ENCODE measurements around the gene TNNT3. TPM values are rescaled to one million over a fixed set of nuclear protein-coding genes. Genes with fewer than 3 reads are reported as not detected.
A peak's percentile ranks its signal among the peaks of the same experiment; 100 is the strongest.
"Not testable (repeated sequence)": the region's sequence is repeated elsewhere in the genome, so short reads cannot be mapped to it uniquely, and the experiment has no call there.

TNNT3 gene
- total RNA-seq, result 3.2 TPM

DNA sequence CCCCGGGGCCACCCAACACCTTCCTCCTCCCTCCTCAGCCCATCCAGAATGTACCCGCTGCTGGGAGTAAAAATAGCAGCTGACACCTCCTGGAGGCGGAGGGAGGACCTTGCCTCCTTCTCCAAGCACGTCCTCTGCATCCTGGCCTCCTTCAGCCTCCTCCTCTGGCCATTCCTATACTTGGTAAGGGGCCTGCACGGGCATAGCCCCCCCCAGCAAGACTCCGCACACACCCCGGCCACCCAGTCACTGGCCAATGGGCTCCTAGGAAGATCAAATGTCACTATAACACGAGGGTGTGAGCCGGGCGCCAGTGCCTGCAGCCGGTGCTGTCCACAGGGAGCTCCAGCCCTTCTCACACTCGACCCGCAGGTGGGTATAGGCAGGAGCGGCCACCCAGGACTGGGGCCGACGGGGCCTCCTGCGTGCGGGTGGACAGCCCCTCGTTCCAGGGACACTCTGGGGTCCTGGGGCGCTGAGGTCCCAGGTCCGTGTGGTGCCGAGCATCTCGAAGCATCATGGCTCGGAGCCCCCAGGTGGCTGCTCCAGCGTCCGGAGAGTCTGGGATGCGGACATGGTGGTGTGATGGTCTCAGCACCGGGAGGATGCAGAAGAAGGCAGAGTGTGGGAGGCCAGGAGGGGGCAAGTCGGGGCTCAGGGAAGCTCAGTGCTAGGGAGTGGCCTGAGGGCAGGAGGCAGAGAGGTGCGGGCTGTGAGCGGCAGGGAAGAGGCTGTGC lies at the start of gene TNNT3:
TSS of gene TNNT3 (plus strand) at position 313 of the 737 bp plus-strand sequence. CDS start 3,172 bp downstream, outside the sequence.
- DNase-seq (ENCODE audit: low read depth in 2 of 3, low spot score in 2 of 3), result no peak

DNA sequence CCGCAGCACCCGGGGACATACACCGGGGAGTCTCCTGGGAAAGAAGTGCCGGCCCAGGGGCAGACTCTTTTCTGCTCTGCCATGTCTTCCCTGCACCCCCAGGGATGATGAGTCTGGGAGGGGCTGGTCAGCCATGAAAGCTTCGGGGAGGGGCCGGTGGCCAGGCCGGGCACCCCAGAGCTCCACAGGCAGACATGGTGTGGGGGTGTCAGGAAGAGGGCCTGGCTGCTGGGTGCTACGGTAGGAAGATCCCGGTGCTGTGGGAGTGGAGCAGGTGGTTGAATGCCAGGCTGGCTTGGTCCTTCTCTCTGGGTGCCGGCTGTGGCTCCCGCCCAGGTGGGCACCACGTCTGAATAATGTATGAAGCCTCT lies 49.2 kb upstream of the TNNT3 start:
- no peak for DNase-seq (ENCODE audit: low read depth in 2 of 3, low spot score in 2 of 3)

DNA sequence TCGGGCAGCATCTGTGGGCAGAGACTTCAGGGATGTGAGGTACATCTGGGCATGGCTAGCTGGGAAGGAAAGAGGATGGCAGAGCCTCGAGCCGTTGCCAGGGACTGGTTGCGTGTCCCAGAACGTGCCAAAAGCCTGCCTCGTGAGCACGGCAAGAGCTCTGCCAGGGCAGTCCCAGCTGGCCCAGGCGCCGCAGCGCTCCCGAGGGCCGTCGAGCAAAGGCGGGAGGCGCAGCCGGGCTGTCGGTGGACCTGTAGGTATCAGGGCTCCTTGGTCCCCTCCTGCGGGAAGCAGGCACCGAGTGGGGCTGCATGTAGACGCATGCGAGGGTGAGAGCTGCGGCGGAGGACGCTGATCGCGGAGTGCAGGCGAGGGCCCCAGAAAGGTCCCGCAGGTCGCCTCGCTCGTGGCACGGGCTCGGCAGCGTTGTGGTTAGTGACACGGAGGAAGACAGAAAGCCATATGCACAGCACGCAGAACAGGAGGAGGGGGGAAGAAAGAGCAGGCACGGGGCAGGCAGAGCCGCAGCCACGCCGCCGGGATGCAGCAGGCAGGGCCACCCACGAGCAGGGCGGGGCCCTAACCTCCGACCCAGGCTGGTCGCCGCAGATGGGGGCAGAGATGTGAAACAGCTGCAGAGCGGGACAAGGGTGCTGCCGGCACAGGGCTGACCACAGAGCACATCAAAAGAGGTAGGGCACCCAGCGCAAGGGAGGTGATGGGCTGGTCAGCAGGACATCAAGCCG lies 48.6 kb upstream of the TNNT3 start:
- no peak for DNase-seq (ENCODE audit: low read depth in 2 of 3, low spot score in 2 of 3)

DNA sequence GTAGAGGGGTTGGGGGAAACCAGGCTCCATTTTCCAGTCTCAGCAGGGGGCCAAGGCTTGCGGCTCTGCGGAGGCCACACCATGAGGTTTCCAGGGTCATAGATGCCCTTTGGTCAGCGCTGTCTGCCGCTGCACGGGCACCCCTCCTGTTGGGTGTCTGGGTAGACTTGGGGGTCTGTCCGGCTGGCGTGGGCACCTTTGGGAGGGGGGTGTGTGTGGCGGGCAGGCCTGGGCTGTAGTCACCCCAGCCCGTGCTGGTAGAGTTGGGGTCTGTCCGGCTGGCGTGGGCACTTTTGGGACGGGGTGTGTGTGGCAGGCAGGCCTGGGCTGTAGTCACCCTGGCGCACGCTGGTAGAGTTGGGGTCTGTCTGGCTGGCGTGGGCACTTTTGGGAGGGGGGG lies 48.0 kb upstream of the TNNT3 start:
- DNase-seq (ENCODE audit: low read depth in 2 of 3, low spot score in 2 of 3), result no peak

DNA sequence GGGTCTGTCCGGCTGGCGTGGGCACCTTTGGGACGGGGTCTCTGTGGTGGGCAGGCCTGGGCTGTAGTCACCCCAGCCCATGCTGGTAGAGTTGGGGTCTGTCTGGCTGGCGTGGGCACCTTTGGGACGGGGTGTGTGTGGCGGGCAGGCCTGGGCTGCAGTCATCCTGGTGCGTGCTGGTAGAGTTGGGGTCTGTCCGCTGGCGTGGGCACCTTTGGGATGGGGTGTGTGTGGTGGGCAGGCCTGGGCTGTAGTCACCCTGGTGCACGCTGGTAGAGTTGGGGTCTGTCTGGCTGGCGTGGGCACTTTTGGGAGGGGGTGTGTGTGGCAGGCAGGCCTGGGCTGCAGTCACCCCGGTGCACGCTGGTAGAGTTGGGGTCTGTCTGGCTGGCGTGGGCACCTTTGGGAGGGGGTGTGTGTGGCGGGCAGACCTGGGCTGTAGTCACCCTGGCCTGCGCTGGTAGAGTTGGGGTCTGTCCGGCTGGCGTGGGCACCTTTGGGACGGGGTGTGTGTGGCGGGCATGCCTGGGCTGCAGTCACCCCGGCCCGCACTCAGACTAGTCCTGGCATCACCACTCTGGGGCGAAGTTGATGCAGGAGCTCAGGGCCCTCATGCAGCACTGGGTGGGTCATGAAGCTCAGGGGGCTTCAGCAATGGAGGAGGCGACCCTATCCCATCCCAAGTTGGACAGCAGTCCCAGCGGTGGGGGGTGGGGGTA lies 47.1 kb upstream of the TNNT3 start:
- no peak for DNase-seq (ENCODE audit: low read depth in 2 of 3, low spot score in 2 of 3)

DNA sequence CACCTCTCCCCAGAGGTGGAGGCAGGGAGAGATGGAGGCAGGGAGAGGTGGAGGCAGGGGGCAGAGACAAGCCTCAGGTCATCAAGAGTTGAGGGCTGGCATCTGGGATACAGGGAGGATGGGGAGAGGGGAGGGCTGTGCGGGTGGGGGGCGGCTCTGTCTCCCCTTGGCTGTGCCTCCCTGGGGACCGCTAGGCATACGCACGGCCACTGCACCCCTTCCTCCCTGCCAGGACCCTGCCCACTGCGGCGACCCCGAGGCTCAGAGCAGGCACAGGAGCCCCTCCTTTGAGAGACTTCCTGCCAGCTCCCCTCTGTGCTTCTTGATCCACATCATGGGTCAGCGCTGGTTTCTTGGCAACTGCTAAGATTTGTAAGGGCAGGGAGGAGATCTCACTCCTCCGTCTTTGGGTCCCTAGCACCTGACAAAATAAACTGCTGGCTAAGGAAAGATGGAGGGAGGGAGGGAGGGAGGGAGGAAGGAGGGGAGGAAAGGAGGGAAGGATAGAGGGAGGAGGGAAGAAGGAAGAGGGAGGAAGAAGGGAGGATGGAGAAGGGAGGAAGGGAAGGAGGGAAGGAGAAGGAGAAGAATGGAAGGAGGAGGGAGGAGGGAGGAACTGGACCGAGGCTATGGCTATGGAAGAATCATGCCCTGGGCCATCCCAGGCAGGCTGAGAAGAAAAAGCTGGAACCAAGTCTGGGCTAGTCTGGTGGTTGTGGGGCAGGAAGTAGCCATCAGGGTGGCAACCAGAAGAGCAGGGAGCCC lies 46.3 kb upstream of the TNNT3 start:
- no peak for DNase-seq (ENCODE audit: low read depth in 2 of 3, low spot score in 2 of 3)

DNA sequence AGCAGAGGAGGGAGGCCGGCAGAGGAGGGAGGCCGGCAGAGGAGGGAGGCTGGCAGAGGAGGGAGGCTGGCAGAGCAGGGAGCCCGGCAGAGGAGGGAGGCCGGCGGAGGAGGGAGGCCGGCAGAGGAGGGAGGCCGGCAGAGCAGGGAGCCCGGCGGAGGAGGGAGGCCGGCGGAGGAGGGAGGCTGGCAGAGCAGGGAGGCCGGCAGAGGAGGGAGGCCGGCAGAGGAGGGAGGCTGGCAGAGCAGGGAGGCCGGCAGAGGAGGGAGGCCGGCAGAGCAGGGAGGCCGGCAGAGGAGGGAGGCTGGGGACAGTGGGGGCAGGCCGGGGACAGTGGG lies 45.7 kb upstream of the TNNT3 start:
- DNase-seq (ENCODE audit: low read depth in 2 of 3, low spot score in 2 of 3), result not testable (repeated sequence)

DNA sequence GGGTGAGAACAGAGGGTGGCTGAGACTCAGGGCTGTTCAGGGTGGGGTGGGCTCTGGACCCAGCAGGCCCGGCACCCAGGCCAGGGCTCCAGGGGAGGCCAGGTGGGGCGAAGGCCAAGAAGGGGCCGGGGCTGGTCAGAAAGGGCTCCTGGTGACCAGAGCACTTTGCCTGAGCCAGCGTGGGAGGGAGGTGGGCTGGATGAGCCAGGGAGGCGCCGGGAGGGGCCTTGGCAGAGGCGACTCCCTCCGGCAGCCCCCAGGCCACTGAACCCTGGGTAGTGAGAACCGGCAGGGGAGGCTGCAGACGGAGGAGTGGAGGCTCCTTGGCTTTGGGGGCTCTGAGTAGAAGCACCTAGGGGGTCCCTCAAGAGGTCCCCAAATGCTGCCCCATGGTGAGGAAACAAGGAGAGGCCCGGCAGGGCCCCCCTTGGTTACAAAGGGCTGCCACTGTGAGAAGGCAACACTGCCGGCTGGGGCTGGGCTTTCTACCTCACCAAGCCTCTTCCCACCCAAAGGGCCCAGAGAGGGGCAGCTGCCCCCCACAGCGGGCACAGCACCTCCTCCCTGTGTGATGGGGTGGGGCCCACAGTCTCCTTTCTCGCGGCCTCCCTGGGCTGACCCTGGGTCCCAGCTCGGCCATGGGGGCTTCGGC lies 44.9 kb upstream of the TNNT3 start:
- not testable (repeated sequence) for DNase-seq (ENCODE audit: low read depth in 2 of 3, low spot score in 2 of 3)

DNA sequence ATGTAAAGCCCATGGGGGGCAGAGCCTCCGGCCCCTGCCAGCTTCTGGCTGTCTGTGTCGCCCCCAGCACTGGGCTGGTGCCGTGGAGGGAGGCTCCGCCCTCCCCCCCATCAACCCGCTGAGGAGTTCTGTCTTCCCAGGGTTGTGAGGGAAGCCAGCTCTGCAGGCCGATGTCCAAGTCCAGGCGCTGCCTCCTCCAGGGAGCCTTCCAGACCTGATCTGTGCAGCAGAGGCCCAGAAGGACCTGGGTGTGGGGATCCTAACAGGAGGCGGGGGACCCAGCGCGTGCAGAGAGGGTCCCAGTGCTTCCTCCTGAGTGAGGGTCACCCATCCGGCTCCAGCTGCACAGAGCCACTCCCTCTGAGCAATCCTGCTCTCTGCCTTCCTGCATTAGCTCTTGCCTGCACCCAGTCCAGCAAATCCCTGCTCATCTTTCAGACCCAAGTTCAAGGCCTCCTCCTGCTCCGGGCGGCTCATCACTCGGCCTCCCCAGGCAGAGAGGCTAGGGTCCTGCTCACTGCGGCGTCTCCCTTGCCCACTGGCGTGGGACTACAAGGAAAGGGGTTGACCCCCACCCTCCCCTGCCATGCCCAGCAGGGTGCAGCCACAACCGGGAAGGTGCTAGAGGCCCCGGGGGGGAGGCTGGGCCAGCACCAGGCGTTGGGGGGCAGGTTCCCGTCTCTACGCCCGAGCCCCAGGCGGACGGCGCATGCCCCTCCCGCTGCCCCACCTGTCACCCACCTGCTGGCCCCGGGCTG lies 44.2 kb upstream of the TNNT3 start:
- DNase-seq (ENCODE audit: low read depth in 2 of 3, low spot score in 2 of 3), result no peak

DNA sequence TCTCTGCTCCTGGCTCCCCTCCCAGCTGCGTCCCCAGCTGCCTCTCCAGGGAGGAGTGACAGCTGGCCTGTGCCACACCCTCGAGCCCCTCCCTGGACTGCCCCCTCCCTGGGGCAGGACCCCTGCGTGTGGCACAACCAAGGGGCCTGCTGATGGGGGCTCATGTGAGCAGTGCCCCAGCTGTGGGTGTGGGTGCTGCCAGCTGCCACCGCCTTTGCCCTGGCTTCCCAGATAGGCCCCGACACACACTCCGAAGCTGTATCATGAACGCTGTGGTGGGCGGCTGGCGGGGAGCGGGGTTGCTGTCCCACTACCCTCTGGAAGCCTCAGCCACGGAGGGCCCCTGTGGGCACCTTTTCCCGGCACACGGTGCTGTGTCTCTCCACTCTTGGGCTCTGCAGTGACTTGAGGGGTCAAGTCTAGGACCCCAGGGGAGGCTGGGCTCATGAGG lies 43.6 kb upstream of the TNNT3 start:
- not testable (repeated sequence) for DNase-seq (ENCODE audit: low read depth in 2 of 3, low spot score in 2 of 3)

DNA sequence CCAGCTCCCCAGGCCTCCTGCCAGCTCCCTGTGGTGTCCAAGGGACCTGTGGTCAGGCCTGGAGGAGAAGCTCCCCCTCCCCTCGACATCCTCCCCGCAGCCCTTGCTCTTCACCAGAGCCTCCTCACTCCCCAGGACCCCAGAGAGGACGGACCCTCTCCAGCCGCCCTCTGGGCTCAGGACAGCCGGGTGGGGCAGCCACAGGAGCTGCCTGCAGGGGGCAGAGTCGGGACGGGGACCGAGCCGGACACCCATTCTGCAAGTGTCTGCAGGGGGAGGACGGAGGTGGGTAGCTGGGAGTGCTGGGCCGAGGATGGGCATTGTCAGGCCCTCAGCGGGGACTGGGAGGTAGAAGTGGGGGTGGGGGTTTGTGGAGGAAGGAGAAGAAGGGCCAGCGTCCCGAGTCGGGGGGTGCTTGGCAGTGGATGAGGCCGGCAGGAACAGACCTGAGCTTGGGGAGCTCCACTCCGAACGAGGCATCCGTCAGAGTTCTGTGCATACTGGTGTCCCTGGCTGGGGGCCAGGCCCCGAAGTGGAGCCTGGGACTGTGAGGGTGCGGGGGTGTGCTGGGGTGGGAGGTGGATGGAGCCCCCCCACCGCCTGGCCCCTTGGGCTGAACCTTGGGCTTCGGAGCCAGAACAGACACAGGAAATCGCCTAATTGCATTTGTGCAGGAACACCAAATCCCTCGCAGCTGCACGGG lies 43.0 kb upstream of the TNNT3 start:
- DNase-seq (ENCODE audit: low read depth in 2 of 3, low spot score in 2 of 3), result peak in 1 of 3 donors; percentile 21

DNA sequence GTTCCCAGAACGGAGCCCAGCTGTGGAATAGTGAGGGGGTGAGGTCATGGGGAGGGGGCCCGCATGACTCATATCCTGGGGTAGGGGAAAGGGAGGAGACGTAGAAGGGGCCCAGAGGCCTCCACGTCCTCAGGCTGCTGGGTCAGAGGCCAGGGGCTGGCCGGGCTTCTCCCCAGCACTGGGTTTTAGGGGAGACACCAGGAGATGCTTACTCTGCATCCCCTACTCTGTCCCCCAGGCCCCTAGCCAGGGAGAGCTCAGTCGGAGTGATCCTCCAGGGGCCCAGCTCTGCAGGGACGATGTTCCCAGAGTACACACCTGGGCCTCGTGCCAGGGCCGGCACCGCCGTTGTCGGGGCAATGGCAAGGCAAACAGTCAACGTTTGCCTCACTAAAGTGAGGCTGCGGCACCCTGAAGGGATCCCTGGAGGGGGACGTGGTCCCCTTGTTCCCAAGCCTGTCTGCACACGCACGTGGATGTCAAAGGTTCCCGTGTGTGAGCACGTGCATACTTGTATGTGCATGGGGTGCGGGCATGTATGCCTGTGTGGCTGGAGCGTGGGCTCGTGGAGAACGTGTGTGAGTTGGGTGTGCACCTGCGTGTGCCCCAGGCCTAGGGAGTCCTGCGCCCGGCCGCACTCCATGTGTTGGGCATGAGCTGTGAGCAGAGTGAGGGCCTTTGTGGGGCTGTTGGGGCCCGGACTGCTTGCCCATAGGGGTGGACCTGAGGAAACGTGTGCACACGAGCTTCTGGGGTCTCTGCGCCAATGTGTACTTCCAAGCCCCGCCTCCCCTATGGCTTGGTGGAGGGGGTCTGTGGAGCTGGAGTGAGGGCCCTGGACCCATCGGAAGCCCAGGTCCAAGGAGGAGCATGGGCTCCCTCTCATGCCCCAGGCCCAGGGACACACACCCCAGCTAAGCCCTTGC lies 42.0 kb upstream of the TNNT3 start:
- no peak for DNase-seq (ENCODE audit: low read depth in 2 of 3, low spot score in 2 of 3)

DNA sequence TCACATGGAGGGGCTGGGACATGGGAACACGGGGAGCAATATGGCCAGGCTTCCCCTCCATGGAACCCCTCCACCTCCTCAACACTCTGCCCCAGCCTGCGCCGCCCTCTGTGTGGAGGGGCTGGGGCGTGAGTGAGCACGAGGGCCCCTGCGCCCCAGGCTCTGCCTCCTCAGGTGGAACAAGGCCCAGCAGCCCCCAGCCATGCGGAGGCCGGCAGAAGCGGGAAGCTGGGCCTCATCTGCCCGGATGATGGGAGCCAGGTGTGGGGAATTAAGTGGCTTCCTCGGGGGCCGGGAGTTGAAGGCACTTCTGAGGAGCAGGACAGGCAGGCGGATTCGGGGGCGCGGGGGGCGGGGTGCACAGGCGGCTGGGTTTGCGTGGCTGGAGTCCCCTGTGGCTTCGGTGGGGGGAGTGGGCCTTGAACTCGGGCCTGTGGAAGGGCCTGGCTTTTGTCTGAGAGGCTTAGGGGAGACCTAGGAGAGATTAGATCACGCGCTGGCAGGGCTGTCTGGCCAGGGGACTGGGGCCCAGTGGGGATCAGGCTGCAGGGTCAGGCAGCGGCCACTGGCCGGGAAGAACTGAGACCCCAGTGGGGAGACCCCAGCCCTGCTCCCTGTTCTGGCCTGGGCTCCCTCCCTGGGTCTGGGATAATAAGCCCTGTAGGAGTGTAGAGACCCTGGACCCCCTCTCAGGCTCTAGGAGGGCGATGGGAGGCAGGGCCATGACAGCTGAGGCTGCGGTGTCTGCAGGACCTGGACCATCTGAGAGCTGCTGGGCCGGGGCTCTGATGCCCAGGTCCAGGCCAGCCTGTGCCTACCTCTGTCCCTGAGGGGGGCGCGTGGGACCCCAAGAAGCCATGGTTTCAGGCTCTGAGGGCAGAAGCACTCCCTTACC lies 41.1 kb upstream of the TNNT3 start:
- no peak for DNase-seq (ENCODE audit: low read depth in 2 of 3, low spot score in 2 of 3)

DNA sequence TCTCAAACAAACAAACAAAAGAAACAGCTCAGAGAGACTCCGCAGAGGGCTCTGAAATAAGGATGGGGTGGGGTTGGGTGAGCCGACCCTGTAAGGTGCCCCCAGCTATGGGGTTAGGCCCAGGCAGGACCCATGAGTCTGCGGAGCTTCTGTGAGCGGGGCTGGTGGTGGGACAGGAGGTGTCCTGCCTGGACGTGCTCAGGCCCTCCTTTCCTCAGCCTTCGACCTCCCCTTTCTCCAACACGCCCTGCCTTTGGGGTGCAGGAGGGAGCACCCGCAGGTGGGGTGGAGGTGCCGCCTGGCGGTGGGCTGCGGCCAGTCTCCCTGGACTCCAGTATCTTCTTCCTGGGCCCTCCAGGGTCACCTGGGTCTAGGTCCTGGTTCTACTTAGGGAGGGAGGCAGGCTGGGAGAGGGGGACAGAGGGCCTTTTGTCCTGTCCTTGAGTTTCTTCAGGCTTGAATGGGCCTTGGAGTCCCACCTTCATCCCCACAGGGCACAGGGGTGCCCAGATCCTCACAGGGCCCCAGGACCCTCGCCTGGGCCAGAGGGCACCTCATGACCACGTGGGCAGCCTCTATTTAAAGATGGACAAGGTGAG lies 40.1 kb upstream of the TNNT3 start:
- DNase-seq (ENCODE audit: low read depth in 2 of 3, low spot score in 2 of 3), result no peak

DNA sequence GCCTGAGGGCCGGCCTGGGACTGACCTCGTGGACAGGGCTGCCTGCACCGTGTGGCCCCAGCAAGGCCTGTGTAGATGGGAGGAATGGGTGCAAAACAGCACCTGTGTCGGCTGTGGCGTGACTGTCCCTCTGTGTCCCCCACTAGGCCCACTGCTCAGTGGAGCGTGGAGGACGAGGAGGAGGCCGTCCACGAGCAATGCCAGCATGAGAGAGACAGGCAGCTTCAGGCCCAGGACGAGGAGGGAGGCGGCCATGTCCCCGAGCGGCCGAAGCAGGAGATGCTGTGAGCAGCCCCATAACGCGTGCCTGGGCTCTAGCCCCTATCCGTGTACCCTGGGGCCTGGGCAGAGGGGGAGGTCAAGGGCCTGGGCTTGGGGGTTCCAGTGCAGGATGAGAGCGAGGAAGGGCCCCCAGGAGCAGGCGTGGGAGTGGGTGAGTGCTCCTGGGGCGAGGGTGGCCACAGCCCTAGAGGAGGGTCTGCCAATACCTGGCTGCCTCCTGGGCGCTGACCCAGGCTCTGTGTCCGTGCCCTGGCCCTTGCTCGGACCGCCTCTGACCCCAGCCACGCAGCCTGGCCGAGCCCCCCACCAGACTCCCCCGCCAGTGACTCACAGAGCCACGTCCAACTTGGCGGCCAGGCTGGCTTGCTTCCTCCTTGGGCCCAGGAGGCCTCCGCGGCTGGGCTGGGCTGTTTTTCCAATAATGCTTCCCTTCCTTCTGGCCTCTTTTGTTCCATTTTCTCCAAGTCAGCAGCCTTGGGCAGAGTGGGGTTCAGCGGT lies 39.4 kb upstream of the TNNT3 start:
- DNase-seq (ENCODE audit: low read depth in 2 of 3, low spot score in 2 of 3), result no peak

Measured in hematopoietic multipotent progenitor cell (in vitro differentiated cells).